Hematopoietic multipotent progenitor cell treated with erythropoietin and hydrocortisone succinate and interleukin-3 and kit ligand, for 8 days (in vitro differentiated cells): ENCODE data around the gene TLR7.

Source experiments
- DNase-seq: peaks from one replicate; pipeline ENCODE4 v3.0.0-alpha.2; 2015

Gene TLR7

GRCh38 chrX:12934850-12935249, 68.0 kb downstream of the TLR7 start:
- no peak for DNase-seq

GRCh38 chrX:12936947-12937346, 70.1 kb downstream of the TLR7 start:
- DNase-seq, result no peak
